ENCODE measurements around the gene MAP9. TPM values are rescaled to one million over a fixed set of nuclear protein-coding genes. Genes with fewer than 3 reads are reported as not detected.

Gene MAP9
- total RNA-seq, 1 donor from 2014 or later = 22.4 TPM

DNA sequence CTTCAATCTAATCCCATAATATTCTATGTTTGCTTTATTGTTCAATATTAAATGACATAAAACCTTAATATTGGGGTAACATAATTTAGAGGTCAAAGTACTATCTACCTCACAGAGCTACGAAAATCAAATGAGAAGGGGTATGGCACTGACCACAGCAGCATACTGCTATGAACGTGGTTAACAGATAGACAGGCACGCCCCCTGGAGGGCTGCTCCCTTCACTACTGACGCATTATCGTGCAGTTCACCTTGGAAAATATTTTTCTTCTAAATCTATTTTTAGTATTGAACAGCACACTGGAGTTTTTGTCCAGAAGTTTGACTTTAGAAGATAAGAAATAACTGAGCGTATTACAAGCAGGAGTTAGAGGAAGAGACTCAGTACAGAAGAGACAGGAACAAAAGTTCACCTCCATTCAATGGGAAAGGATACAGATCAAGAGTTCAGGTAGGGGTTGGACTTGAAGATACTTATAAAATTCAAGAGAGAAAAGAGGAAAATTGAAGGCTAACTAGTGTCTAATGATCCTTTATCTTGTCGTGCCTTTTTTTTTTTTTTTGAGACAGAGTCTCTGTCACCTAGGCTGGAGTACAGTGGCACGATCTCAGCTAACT is 22.7 kb downstream of the MAP9 start:
- H3K4me1 Mint-ChIP-seq = peaks cover 3% of the 10 kb centered on the region
- peak; percentile 46 to 68 for DNase-seq (ENCODE audit: low spot score in 2 of 2, unreplicated experiment in 2 of 2)

GRCh38 chr4:155342142-155342541 is 34.6 kb downstream of the MAP9 start:
- H3K4me1 Mint-ChIP-seq = no peaks in the 10 kb centered on the region
- TF ChIP-seq CTCF (IDR thresholded peaks at IDR 0.05; ENCODE audit: unreplicated experiment) = no peak
- no peaks in the 10 kb centered on the region for H3K27me3 Mint-ChIP-seq (ENCODE audit: low read depth)
- no peak for DNase-seq (ENCODE audit: low spot score in 2 of 2, unreplicated experiment in 2 of 2)
- peaks cover 13% of the 10 kb centered on the region for H3K36me3 Mint-ChIP-seq
- peaks cover 11% of the 10 kb centered on the region for H3K9me3 Mint-ChIP-seq
- no peak overlapping the region for H3K4me3 Mint-ChIP-seq
- H3K27ac Mint-ChIP-seq = no peak overlapping the region

More for the DNA sequence above, 22.7 kb downstream of the MAP9 start:
- Mint-ChIP-seq H3K36me3 (peaks cover 14% of the 10 kb centered on the region), H3K9me3 (no peaks in the 10 kb centered on the region), H3K27me3 (ENCODE audit: low read depth) (no peaks in the 10 kb centered on the region), H3K4me3 (no peak overlapping the region), H3K27ac (no peak overlapping the region)
- TF ChIP-seq CTCF (IDR thresholded peaks at IDR 0.05; ENCODE audit: unreplicated experiment) = peak; percentile 55

DNA sequence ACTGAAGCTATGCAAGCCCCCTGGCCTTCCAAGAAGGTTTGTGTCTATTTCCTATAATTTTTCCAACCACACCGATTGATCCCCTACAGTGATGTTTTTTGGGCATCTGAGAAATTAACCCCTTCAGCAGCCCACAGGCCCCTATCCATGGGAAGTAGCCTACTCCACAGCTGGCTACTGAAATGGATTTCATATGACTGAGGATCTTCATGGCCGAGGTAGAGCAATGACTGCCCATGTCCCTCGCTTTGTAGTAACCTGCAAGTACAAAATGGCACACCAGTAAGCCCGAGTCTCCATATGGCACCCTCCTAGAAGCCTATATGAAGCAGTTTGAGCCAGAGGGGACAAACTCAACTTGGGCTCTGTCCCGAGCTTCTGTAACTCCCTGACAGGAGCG is 36.8 kb downstream of the MAP9 start:
- no peaks in the 10 kb centered on the region for H3K4me1 Mint-ChIP-seq
- DNase-seq (ENCODE audit: low spot score in 2 of 2, unreplicated experiment in 2 of 2) = no peak
- H3K9me3 Mint-ChIP-seq = peaks cover 18% of the 10 kb centered on the region
- no peaks in the 10 kb centered on the region for H3K27me3 Mint-ChIP-seq (ENCODE audit: low read depth)
- no peaks in the 10 kb centered on the region for H3K36me3 Mint-ChIP-seq
- TF ChIP-seq CTCF (IDR thresholded peaks at IDR 0.05; ENCODE audit: unreplicated experiment) = no peak
- no peak overlapping the region for H3K27ac Mint-ChIP-seq
- no peak overlapping the region for H3K4me3 Mint-ChIP-seq

- Mint-ChIP-seq H3K4me3 (no peak overlapping the region), H3K27ac (no peak overlapping the region), H3K4me1 (no peaks in the 10 kb centered on the region), H3K9me3 (peaks cover 18% of the 10 kb centered on the region), H3K36me3 (no peaks in the 10 kb centered on the region), H3K27me3 (ENCODE audit: low read depth) (no peaks in the 10 kb centered on the region)
- DNase-seq (ENCODE audit: low spot score in 2 of 2, unreplicated experiment in 2 of 2) = no peak
- TF ChIP-seq CTCF (IDR thresholded peaks at IDR 0.05; ENCODE audit: unreplicated experiment) = no peak
Observed at GRCh38 chr4:155339588-155339987, 37.2 kb downstream of the MAP9 start.

- Mint-ChIP-seq H3K27me3 (ENCODE audit: low read depth) (no peaks in the 10 kb centered on the region), H3K9me3 (peaks cover 18% of the 10 kb centered on the region), H3K4me3 (no peak overlapping the region), H3K4me1 (no peaks in the 10 kb centered on the region), H3K36me3 (no peaks in the 10 kb centered on the region), H3K27ac (no peak overlapping the region)
- TF ChIP-seq CTCF (IDR thresholded peaks at IDR 0.05; ENCODE audit: unreplicated experiment) = no peak
- DNase-seq (ENCODE audit: low spot score in 2 of 2, unreplicated experiment in 2 of 2) = no peak
Observed at GRCh38 chr4:155338196-155338595, 38.6 kb downstream of the MAP9 start.

DNA sequence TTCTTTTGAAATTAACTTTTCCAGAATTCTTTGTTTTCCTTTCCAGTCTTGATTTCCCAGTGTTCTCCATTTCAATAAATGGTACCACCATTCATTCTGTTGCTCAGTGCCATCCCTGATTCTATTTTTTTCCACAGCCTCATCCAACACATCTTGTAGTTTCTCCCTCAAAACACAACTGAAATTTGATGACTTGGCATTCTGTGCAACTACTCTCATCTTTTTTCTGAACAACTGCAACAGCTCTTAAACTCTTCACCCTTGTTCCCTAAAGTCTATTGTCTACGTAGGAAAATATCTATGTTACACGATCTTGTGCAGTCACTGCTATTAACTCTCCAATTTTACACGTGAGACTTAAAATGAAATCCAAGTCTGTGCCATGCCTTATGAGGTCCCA is 40.5 kb downstream of the MAP9 start:
- Mint-ChIP-seq H3K36me3 (no peaks in the 10 kb centered on the region), H3K9me3 (peaks cover 18% of the 10 kb centered on the region)

More for the DNA sequence above, 40.5 kb downstream of the MAP9 start:
- TF ChIP-seq CTCF (IDR thresholded peaks at IDR 0.05; ENCODE audit: unreplicated experiment) = no peak
- Mint-ChIP-seq H3K27ac (no peak overlapping the region), H3K4me3 (no peak overlapping the region), H3K27me3 (ENCODE audit: low read depth) (no peaks in the 10 kb centered on the region), H3K4me1 (no peaks in the 10 kb centered on the region)
- DNase-seq (ENCODE audit: low spot score in 2 of 2, unreplicated experiment in 2 of 2) = no peak

All from mesothelial cell of epicardium (in vitro differentiated cells).